Prostate gland (tissue), 2 donors: Measurements from ENCODE around the gene FDCSP. TPM values are rescaled to one million over a fixed set of nuclear protein-coding genes. Genes with fewer than 3 reads are reported as not detected.

Experiments used
- DNase-seq: peaks from one replicate; pipeline ENCODE4 v3.0.0-alpha.2; 2019; ENCODE audit warnings: low spot score
- H3K27ac ChIP-seq, 2 donors: fragments of 200-600 bp; sonication (generic); 2 replicates each; pipeline ENCODE4 v1.5.1; 2017 to 2019
- H3K27me3 ChIP-seq: fragments of 200-600 bp; sonication (generic); replicated peaks from 2 replicates; pipeline ENCODE4 v1.5.1; 2019; ENCODE audit not compliant: insufficient read depth
- H3K36me3 ChIP-seq, 2 donors: fragments of 200-600 bp; sonication (generic); 1 replicate in 1 of 2; 2 replicates in 1 of 2; pipeline versions ENCODE4 v1.5.1 to v1.8.1; 2017 to 2019
- H3K4me1 ChIP-seq: fragments of 200-600 bp; sonication (generic); replicated peaks from 2 replicates; pipeline ENCODE4 v1.5.1; 2019
- H3K4me3 ChIP-seq, 2 donors: fragments of 200-600 bp; sonication (generic); 2 replicates each; pipeline ENCODE4 v1.5.1; 2017 to 2019
- H3K9me3 ChIP-seq: fragments of 200-600 bp; sonication (generic); 2 replicates; pipeline ENCODE4 v1.5.1; 2017
- CTCF ChIP-seq, 4 experiments: fragments of 200-600 bp in 2 of 4; fragments of 450-650 bp in 2 of 4; sonication (generic) in 2 of 4; IDR thresholded peaks; 1 replicate in 3 of 4; 2 replicates in 1 of 4; pipeline ENCODE4 v1.5.1; 2016 to 2019; ENCODE audit warnings: antibody characterized with exemption in 4 of 4, mild to moderate bottlenecking in 2 of 4, moderate library complexity in 2 of 4
- POLR2A ChIP-seq: fragments of 450-650 bp; IDR thresholded peaks from one replicate; pipeline ENCODE4 v1.6.1; 2016; ENCODE audit warnings: antibody characterized with exemption, mild to moderate bottlenecking
- POLR2AphosphoS5 ChIP-seq: sonication (generic); formaldehyde crosslinking; IDR thresholded peaks from one replicate; pipeline ENCODE4 v1.6.1; 2017; ENCODE audit warnings: antibody characterized with exemption
- WGBS: methylation state at CpG from one replicate; pipeline ENCODE4 v1.1.5; 2018; 5-methylcytosine and 5-hydroxymethylcytosine counted together
- intact Hi-C: fragments of 100-400 bp; cut with DNase I; formaldehyde crosslinking; loops from one replicate; pipeline ENCODE4 v1.14.2; 2022
- total RNA-seq, 2 donors: library from RNA; depleted of rRNA; stranded (reverse); fragments of >200 nt; gene quantifications; one replicate each; pipeline ENCODE4 v1.1.0, GENCODE V29; 2016

Gene FDCSP
- total RNA-seq, 2 donors from 2014 or later, result not detected

GRCh38 chr4:70191647-70192046, 34.3 kb upstream of the FDCSP start:
- intact Hi-C loops, result no loop called here
- Histone ChIP-seq H3K9me3 (no peaks in the 10 kb centered on the region), H3K4me3 (no peak overlapping the region), H3K36me3 (no peaks in the 10 kb centered on the region), H3K27me3 (no peaks in the 10 kb centered on the region), H3K27ac (no peak overlapping the region), H3K4me1 (no peaks in the 10 kb centered on the region)
- TF ChIP-seq CTCF (IDR thresholded peaks at IDR 0.05) (no peak), POLR2A (no peak), POLR2AphosphoS5 (no peak)
- no peak for DNase-seq
- 12% methylated on average over 1 of the region's 1 CpG for WGBS

GRCh38 chr4:70192895-70193294, 33.0 kb upstream of the FDCSP start:
- no peak for TF ChIP-seq POLR2A
- TF ChIP-seq CTCF (IDR thresholded peaks at IDR 0.05), result no peak
- TF ChIP-seq POLR2AphosphoS5, result no peak
- no peaks in the 10 kb centered on the region for H3K4me1 ChIP-seq
- no peak for DNase-seq
- no peaks in the 10 kb centered on the region for H3K27me3 ChIP-seq
- no peaks in the 10 kb centered on the region for H3K9me3 ChIP-seq
- intact Hi-C loops, result no loop called here
- H3K27ac ChIP-seq, result no peak overlapping the region
- H3K36me3 ChIP-seq, result no peaks in the 10 kb centered on the region
- H3K4me3 ChIP-seq, result no peak overlapping the region
- WGBS, result 91% methylated on average over 2 of the region's 2 CpGs

- 97% methylated on average over 1 of the region's 1 CpG for WGBS
- TF ChIP-seq POLR2A, result no peak
- no peak for TF ChIP-seq POLR2AphosphoS5
- TF ChIP-seq CTCF (IDR thresholded peaks at IDR 0.05), result no peak
- no peaks in the 10 kb centered on the region for H3K4me1 ChIP-seq
- no peaks in the 10 kb centered on the region for H3K27me3 ChIP-seq
- no peak within 1 kb of the TSS for H3K27ac ChIP-seq
- H3K9me3 ChIP-seq, result no peaks in the 10 kb centered on the region
- no peaks in the 10 kb centered on the region for H3K36me3 ChIP-seq
- DNase-seq, result no peak
- H3K4me3 ChIP-seq, result no peak within 1 kb of the TSS
- intact Hi-C loops, result no loop called here
Measured at GRCh38 chr4:70195425-70195824, 30.5 kb upstream of the FDCSP start, which contains the start of gene ODAM. ODAM (plus strand) TSS chr4:70195725; CDS start chr4:70196544, 819 bp downstream.

- no peak overlapping the region for H3K27ac ChIP-seq
Measured at GRCh38 chr4:70196857-70197256, 29.1 kb upstream of the FDCSP start.

More at GRCh38 chr4:70196857-70197256, 29.1 kb upstream of the FDCSP start:
- H3K9me3 ChIP-seq, result no peaks in the 10 kb centered on the region
- H3K36me3 ChIP-seq, result no peaks in the 10 kb centered on the region
- no peak for DNase-seq
- intact Hi-C loops, result no loop called here
- H3K27me3 ChIP-seq, result no peaks in the 10 kb centered on the region
- no peaks in the 10 kb centered on the region for H3K4me1 ChIP-seq
- WGBS, result 70% methylated on average over 2 of the region's 2 CpGs
- TF ChIP-seq CTCF (IDR thresholded peaks at IDR 0.05) (no peak), POLR2A (no peak), POLR2AphosphoS5 (no peak)
- H3K4me3 ChIP-seq, result no peak overlapping the region
